GM18867 (cell line): ENCODE data around the gene FOXP3.

Experiments used
- ATAC-seq: cut with Tn5 transposase; IDR thresholded peaks from one replicate; pipeline ENCODE4 v1.9.1; 2021; ENCODE audit warnings: mild to moderate bottlenecking, moderate library complexity; ENCODE audit not compliant: unreplicated experiment

Gene FOXP3

DNA sequence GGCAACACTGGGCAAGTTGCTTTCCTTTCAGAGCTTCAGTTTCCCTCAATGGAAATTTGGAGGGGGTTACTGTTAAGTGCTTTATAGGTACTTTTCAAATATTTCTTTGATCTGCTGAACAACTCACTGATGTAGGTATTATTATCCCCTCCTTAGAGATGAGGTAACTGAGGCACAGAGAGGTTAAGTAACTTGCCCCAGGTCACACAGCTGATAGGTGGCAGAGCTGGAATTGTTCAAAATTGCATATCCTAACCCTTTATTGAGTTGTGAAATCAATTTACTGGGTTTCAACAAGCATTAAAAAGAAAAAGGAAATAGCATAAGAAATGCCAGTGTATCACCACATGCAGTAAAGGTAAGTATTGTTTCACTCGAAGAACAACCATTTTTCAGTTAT is 11.7 kb upstream of the FOXP3 start:
- ATAC-seq = no peak

GRCh38 chrX:49273181-49273727 is 8.7 kb upstream of the FOXP3 start:
- no peak for ATAC-seq

DNA sequence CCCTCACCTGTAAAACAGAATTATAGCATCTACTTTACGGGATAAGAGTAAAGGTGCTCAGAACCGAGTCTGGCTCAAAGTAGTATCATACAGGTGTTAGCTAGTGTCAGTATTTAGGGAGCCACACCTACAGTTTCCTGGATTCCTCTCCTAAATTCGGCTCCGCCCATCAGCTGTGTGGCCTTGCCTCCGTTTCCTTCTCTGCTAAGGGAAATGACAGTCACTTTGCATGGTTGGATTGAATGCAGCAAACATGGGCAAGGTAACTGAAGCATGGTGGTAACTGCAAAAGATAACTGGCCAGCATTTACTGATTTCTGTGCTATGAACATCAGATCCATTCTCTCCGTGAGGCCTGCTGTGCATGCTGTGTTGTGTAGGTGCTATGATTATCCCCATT is 7.9 kb upstream of the FOXP3 start:
- ATAC-seq = no peak

DNA sequence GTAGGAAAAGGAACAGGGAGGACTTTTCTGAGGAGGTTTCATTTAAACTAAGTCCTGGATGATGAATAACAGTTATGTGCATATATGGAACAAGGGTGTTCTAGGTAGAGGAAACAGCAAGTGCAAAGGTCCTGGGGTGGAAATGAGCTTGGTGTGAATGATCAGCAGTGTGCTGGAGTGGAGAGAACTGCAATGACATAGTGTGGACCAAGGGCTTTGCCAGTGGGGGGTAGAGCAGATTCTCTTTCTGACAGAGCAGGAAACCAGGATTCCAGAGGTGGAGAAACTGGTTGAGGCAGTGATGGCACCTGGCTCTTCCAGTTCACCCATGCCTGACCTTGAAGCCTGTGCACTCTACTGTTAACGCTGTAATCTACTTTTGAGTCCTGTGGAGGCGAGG is 6.8 kb upstream of the FOXP3 start:
- no peak for ATAC-seq

DNA sequence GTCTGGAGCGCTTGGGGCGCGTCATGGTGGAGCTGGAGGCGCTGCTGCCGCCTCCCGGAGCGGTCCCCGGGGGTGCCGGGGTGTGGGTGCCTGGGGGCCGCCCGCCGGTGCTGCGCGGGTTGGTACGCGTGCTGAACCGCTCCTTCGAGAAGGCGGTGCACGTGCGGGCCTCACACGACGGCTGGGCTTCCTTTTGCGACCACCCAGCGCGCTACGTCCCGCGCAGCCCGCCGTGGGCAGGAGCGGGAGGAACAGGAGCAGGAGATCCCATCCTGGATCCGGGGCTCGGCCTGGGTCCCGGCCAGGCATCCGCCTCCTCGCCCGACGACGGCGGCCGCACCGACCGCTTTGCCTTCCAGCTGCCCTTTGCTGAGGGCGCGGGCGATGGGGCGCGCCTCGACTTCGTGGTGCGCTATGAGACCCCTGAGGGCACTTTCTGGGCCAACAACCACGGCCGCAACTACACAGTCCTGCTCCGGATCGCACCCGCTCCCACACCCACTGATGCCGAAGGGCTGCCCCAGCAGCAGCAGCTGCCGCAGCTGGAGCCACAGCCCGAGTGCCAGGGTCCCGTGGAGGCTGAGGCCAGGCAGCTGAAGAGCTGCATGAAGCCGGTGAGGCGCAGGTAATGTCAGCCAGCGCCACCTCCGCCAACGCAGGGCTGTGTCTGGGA is 5.9 kb upstream of the FOXP3 start:
- ATAC-seq = no peak

- ATAC-seq = peak; percentile 25
Measured at GRCh38 chrX:49269767-49270248, 5.3 kb upstream of the FOXP3 start, which contains the start of gene PPP1R3F. PPP1R3F (plus strand) TSS chrX:49269793; CDS start chrX:49269870, 77 bp downstream.

GRCh38 chrX:49269010-49269766 is 4.7 kb upstream of the FOXP3 start:
- ATAC-seq = peak; percentile 87

GRCh38 chrX:49268702-49269009 is 4.1 kb upstream of the FOXP3 start:
- no peak for ATAC-seq

GRCh38 chrX:49266523-49267445 is 2.3 kb upstream of the FOXP3 start:
- no peak for ATAC-seq

- no peak for ATAC-seq
Measured at GRCh38 chrX:49263631-49264030, 879 bp downstream of the FOXP3 start.

DNA sequence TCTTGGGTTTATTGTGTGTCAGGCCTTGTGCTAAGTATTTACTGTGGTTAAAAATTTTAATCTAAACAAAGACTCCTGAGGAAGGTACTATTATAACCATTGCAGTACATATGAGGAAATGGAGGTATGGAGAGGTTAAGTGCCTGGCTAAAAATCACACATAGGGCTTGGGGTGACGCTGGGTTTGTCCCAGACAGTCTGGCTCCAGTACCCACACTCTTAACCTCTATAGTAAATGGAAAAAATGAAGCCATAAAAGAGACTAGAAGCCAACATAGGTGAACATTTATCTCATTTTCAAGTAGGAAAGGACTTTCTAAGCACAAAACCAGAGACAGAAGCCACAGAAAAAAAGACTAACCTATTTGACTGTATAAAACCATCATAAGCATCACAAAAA is 1.9 kb downstream of the FOXP3 start:
- ATAC-seq = no peak

DNA sequence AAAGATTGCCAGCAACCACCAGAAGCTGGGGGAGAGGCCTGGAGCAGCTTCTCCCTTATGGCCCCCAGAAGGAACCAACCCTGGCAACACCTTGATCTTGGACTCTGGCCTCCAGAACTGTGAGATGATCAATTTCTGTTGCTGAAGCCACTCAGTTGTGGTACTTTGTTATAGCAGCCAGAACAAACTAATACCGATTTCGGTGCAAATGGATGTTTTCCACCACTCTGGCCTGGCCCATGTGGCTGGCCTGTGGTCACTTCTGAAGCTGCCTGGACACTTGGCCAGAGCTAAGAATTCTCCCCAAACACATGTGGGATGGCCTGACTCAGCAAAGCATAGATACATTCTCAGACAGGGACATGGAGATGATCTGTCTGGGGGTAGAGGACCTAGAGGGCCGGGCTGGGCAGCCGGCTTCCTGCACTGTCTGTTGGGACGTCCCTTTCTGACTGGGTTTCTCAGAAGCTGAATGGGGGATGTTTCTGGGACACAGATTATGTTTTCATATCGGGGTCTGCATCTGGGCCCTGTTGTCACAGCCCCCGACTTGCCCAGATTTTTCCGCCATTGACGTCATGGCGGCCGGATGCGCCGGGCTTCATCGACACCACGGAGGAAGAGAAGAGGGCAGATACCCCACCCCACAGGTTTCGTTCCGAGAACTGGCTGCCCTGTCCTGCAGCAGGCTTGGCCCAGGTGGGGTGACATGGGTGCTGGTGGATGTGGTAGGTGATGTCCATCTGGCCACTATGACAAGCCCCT is 4.1 kb downstream of the FOXP3 start:
- no peak for ATAC-seq

- ATAC-seq = no peak
Measured at GRCh38 chrX:49258749-49259124, 5.8 kb downstream of the FOXP3 start.

GRCh38 chrX:49257846-49258748 is 6.4 kb downstream of the FOXP3 start:
- no peak for ATAC-seq

- no peak for ATAC-seq
Measured at GRCh38 chrX:49257074-49257790, 7.3 kb downstream of the FOXP3 start.

GRCh38 chrX:49256268-49256995 is 8.1 kb downstream of the FOXP3 start:
- no peak for ATAC-seq

DNA sequence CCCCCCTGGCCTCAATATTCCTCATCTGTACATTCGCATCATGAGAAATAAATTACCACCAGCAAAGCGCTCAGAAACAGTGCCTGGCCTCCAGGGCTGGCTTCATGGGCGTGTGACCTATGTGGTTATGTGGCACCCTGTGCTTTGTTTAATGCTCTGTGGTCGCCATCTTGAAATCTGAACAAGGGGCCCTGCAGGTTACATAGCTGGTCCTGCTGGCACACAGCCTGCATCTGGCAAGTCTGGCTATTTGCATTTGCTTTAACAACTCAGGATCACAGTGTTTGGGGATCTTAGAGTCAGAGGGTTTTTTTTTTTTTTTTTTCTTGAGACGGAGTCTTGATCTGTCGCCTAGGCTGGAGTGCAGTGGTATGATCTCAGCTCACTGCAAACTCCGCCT is 9.9 kb downstream of the FOXP3 start:
- no peak for ATAC-seq

DNA sequence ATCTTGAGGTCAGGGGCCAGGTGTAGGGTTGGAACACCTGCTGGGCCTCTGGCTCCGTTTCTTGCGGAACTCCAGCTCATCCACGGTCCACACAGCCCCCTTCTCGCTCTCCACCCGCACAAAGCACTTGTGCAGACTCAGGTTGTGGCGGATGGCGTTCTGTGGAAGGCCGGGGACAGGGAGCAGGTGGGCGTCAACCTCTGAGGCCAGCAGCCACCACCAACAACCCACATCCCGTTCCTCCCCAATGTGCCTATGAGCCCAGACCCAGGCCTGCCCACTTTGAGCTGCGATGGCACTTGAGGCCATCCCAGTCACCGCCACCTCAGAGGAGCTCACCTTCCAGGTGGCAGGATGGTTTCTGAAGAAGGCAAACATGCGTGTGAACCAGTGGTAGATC is 13.2 kb downstream of the FOXP3 start:
- ATAC-seq = no peak
